ENCODE data around the gene EVA1C. TPM values are rescaled to one million over a fixed set of nuclear protein-coding genes. Genes with fewer than 3 reads are reported as not detected.

Gene EVA1C
- total RNA-seq, 6 donors from 2014 or later = 40.2 to 75.6 (median 55.7) TPM

- ATAC-seq (ENCODE audit: low FRiP score in 2 of 2) = no peak
These were observed 132.2 kb downstream of the EVA1C start for GRCh38 chr21:32544697-32545096.

GRCh38 chr21:32545948-32546441, 133.5 kb downstream of the EVA1C start:
- Histone ChIP-seq H3K27me3 (no peaks in the 10 kb centered on the region), H3K27ac (no peak overlapping the region), H3K4me3 (no peak overlapping the region), H3K36me3 (no peaks in the 10 kb centered on the region), H3K4me1 (no peaks in the 10 kb centered on the region), H3K9me3 (no peaks in the 10 kb centered on the region)
- WGBS, 2 donors = 84 to 86% methylated on average over 6 of the region's 6 CpGs
- ATAC-seq (ENCODE audit: low FRiP score in 2 of 2) = no peak
- no peak for DNase-seq
- no peak for TF ChIP-seq POLR2AphosphoS5 (IDR thresholded peaks at IDR 0.05)
- no peak for TF ChIP-seq CTCF (IDR thresholded peaks at IDR 0.05)
- no peak for TF ChIP-seq POLR2A (IDR thresholded peaks at IDR 0.05)
- TF ChIP-seq EP300 (IDR thresholded peaks at IDR 0.05) = no peak

More at GRCh38 chr21:32544697-32545096, 132.2 kb downstream of the EVA1C start:
- no peaks in the 10 kb centered on the region for H3K4me1 ChIP-seq
- TF ChIP-seq POLR2AphosphoS5 (IDR thresholded peaks at IDR 0.05) (no peak), EP300 (IDR thresholded peaks at IDR 0.05) (no peak), CTCF (IDR thresholded peaks at IDR 0.05) (no peak)
- no peaks in the 10 kb centered on the region for H3K27me3 ChIP-seq
- H3K36me3 ChIP-seq = no peaks in the 10 kb centered on the region
- no peak overlapping the region for H3K4me3 ChIP-seq
- H3K9me3 ChIP-seq = no peaks in the 10 kb centered on the region
- no peak overlapping the region for H3K27ac ChIP-seq
- no peak for DNase-seq
- WGBS, 2 donors = 84 to 92% methylated on average over 4 of the region's 4 CpGs

GRCh38 chr21:32547018-32547417, 134.5 kb downstream of the EVA1C start:
- Histone ChIP-seq H3K9me3 (no peaks in the 10 kb centered on the region), H3K4me1 (no peaks in the 10 kb centered on the region), H3K27me3 (no peaks in the 10 kb centered on the region), H3K36me3 (no peaks in the 10 kb centered on the region), H3K4me3 (no peak overlapping the region), H3K27ac (no peak overlapping the region)
- WGBS, 2 donors = 83 to 88% methylated on average over 4 of the region's 4 CpGs
- DNase-seq = no peak
- ATAC-seq (ENCODE audit: low FRiP score in 2 of 2) = peak in 1 of 2 donors; percentile 28
- no peak for TF ChIP-seq EP300 (IDR thresholded peaks at IDR 0.05)
- no peak for TF ChIP-seq POLR2AphosphoS5 (IDR thresholded peaks at IDR 0.05)
- TF ChIP-seq CTCF (IDR thresholded peaks at IDR 0.05) = no peak
- no peak for TF ChIP-seq POLR2A (IDR thresholded peaks at IDR 0.05)

- Histone ChIP-seq H3K4me3 (no peak overlapping the region), H3K36me3 (no peaks in the 10 kb centered on the region), H3K4me1 (no peaks in the 10 kb centered on the region), H3K9me3 (no peaks in the 10 kb centered on the region), H3K27ac (no peak overlapping the region), H3K27me3 (no peaks in the 10 kb centered on the region)
- TF ChIP-seq CTCF (IDR thresholded peaks at IDR 0.05) (no peak), EP300 (IDR thresholded peaks at IDR 0.05) (no peak), POLR2A (IDR thresholded peaks at IDR 0.05) (no peak), POLR2AphosphoS5 (IDR thresholded peaks at IDR 0.05) (no peak)
- WGBS, 2 donors = 60 to 70% methylated on average over 8 of the region's 8 CpGs
- no peak for DNase-seq
- ATAC-seq (ENCODE audit: low FRiP score in 2 of 2) = no peak
These were observed 136.5 kb downstream of the EVA1C start for GRCh38 chr21:32548978-32549377.

GRCh38 chr21:32549440-32549839, 136.9 kb downstream of the EVA1C start:
- H3K27me3 ChIP-seq = no peaks in the 10 kb centered on the region
- H3K4me3 ChIP-seq = no peak overlapping the region
- 33 to 37% methylated on average over 1 of the region's 1 CpG for WGBS, 2 donors
- no peak for TF ChIP-seq CTCF (IDR thresholded peaks at IDR 0.05)
- no peak for TF ChIP-seq EP300 (IDR thresholded peaks at IDR 0.05)
- no peak for TF ChIP-seq POLR2AphosphoS5 (IDR thresholded peaks at IDR 0.05)
- TF ChIP-seq POLR2A (IDR thresholded peaks at IDR 0.05) = no peak
- no peak for ATAC-seq (ENCODE audit: low FRiP score in 2 of 2)
- H3K27ac ChIP-seq = no peak overlapping the region
- H3K9me3 ChIP-seq = no peaks in the 10 kb centered on the region
- no peaks in the 10 kb centered on the region for H3K36me3 ChIP-seq
- H3K4me1 ChIP-seq = no peaks in the 10 kb centered on the region
- no peak for DNase-seq

Measured in upper lobe of left lung (tissue), 6 donors.